ENCODE results near the gene CPNE5.

Gene CPNE5

DNA sequence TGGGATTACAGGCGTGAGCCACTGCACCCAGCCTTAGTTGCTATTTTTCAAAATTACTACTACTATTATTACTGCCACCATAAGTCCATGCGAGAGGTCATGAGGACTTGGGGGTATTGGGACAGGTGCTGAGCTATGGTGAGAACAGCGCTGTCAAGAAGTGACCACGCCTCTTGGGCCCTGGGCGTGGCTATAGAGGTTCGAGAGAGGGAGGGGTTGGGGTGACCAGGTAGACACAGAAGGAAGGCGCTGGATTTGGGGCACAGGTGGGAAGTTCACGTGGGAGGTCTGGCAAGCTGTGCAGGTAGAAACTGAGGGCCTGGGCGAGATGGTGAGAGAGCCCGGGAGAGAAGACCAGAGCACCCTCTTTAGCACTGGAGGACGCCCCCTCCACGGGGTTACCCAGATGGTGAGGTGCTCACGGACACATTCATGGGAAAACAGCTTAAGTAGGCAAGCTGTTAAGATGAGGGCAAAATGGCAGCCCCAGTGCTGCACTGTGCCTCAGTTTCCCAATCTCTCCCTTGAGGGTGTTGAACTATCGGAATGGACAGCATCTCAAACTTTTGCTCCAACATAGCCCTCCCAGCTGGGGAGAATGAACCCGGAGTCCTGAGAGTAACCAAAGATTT lies 80.6 kb downstream of the CPNE5 start:
- no peak for DNase-seq

- no peak for DNase-seq
Observed at GRCh38 chr6:36757943-36758508, 81.2 kb downstream of the CPNE5 start.

DNA sequence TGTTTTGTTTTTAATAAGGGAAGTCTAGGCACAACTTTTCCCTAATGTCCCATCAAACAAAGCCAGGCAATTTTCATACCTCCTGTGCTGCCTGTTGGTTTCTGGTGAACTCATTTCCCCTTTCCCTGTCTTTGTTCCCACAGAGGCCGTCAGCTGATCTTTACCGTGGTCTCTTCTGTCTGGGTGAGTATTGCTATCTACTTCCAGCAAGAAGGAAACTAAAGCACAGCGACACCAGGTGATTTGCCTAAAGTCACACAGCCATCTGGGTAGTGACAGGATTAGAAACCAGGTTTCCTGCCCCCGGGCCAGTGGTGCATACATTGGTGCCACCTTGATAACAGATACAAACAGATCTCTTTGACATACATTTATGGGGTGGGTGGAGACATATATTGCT lies 82.0 kb downstream of the CPNE5 start:
- peak; percentile 46 for DNase-seq

- DNase-seq = no peak
Observed at GRCh38 chr6:36756786-36757185, 82.5 kb downstream of the CPNE5 start.

DNA sequence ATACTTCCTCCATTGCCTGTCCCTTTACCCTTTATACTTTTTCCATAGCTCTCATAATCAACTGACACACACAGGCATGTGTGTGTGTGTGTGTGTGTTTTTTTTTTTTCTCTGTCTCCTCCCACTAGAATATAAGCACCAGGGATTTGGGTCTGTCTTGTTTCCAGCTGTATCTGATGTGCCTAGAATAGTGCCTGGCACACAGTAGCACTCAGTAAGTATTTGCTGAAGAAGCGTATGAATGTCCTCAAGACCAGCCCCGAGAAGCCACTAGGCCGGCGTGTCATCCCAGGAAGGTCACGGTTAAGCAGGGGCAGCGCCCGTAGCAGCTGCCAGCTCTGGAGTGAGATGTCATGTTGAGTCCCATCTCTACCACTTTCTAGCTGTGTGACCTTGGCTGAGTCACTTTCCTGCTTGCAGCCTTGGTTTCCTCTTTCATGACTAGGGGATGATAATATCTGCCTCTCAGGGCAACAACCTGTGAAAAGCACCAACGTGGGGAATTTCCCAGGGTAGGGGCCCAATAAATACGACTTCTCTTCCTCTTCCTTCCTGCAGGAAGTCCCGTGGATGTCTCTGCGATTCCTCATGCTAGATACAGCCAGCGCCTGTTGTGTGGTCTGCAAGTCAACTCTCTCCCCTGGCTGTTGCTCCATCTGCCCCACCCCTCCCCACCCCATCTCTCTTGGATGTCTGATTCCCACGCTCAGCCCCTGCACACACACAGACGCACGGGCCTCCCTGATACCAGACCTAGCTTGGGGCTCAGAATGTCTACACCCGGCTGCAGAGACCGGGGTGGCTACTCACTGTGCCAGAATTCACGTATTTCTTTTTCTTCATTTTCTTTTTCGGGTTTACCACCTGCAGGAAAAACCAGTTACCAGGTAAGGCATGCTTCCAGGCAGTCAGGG lies 83.6 kb downstream of the CPNE5 start:
- peak; percentile 81 for DNase-seq

GRCh38 chr6:36754582-36755434 lies 84.4 kb downstream of the CPNE5 start:
- no peak for DNase-seq

DNA sequence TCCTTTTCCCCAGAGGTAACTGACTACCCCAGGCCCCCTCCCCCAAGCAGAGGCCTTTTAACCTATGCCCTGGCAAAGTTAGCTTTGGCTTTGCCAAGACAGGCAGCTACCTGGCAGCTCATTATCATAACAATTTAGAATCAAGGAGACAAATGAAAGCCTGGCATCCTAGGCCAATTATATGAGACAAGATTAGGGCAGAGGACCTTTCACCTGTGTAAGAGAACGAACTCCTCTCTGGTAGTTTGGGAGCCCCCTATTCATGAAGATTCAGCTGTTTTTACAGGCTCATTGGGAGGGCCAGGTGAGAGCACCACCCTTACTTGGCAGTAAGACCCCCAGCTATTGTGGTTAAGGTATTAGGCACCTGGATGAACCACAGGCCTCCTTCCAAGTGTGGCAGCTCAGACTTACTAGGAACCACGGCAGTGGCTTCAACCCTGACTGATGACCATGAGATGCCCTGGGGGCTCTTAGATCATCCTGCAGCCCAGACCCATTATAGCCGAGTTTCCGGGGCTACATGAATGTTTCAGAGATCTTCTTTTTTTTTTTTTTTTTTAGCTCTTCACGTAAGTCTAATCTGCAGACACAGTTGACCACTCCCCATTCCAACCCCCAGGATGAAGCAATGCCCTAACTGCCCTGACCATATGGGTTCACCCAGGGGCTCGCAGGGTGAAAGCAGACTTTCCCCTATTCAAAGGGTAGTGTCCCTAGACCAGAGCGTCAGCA lies 85.4 kb downstream of the CPNE5 start:
- DNase-seq = no peak

- DNase-seq = no peak
Observed at GRCh38 chr6:36752886-36753506, 86.2 kb downstream of the CPNE5 start.

GRCh38 chr6:36752187-36752885 lies 86.9 kb downstream of the CPNE5 start:
- no peak for DNase-seq

GRCh38 chr6:36751833-36752186 lies 87.4 kb downstream of the CPNE5 start:
- no peak for DNase-seq

- DNase-seq = no peak
Observed at GRCh38 chr6:36751091-36751490, 88.2 kb downstream of the CPNE5 start.

DNA sequence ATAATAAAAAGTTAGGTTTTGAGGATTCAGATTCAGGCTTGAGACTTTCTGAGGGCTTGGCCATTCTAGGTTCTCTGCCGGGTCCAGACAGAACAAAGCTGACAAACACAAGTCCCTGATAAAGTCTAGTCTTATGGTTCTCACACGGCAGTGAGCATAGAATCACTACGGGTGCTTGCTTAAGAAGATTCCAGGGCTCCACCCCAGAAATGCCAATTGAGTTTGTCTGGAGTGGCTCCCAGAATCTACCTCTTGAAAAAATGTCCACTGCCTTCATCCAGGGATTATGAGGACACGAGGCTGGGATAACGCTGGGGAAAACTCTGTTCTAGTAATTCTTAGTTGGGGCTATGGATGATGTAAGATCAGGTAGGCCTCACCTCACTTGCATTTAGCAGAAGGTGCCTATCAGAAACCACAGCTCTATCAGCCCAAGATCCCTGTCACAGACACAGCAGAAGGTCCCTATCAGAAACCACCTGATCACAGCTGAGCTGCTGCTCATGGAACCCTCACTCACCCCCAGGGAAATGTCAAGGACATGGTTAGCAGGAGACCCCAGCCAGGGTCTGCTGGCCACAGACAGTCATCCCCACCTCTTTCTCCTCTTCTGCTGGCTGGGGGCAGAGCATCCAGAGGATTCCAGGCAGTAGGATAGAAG lies 89.3 kb downstream of the CPNE5 start:
- no peak for DNase-seq

- DNase-seq = no peak
Observed at GRCh38 chr6:36746251-36746650, 93.0 kb downstream of the CPNE5 start.

DNA sequence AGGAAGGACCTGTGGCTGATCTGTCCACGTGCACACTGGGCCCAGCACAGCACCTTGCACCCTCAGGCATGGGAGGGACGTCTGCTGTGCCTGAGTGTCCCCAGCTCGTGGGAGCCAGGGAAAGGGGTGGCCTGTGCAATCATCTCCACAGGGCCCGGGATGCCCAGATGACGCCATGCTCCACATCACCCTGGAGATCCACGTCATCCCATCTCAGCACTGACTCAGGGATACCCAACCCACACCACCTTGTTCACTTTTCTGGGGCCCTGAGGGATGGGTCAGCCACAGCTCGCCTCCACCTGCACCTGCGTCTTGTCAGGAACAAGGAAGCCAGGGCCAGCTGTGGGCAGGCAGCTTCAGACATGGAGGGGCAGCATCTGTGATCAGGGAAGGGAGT lies 93.4 kb downstream of the CPNE5 start:
- DNase-seq = no peak

GRCh38 chr6:36745283-36745682 lies 94.0 kb downstream of the CPNE5 start:
- no peak for DNase-seq

- DNase-seq = no peak
Observed at GRCh38 chr6:36744304-36744673, 95.0 kb downstream of the CPNE5 start.

GRCh38 chr6:36743538-36744303 lies 95.5 kb downstream of the CPNE5 start:
- no peak for DNase-seq

GRCh38 chr6:36743032-36743431 lies 96.2 kb downstream of the CPNE5 start:
- DNase-seq = no peak

GRCh38 chr6:36742146-36742545 lies 97.1 kb downstream of the CPNE5 start:
- no peak for DNase-seq

DNA sequence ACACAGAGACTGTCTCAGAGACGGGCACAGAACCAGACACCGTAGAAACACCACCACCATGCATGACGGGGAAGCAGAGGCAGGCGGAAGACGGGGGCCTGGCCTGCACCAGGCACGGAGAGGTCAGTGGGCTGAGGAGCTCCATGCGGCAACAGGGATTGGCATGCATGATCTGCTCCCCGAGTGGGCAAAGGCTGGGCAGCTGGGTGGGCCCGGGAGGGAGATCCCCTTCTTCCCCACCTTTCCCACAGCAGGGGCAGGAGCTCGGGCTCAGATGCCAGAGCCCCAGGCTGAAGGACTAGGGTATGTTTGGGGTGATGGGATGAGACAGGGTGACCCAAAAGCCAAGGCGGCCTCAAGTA lies 98.4 kb downstream of the CPNE5 start:
- DNase-seq = no peak

Data from activated CD4-positive, alpha-beta T cell treated with anti-CD3 and anti-CD28 coated beads for 48 hours (primary cell).